HepG2 (cell line): ENCODE data around the gene MINDY2. TPM values are rescaled to one million over a fixed set of nuclear protein-coding genes. Genes with fewer than 3 reads are reported as not detected.

Experiments used
- BHLHE40 ChIP-seq: IDR thresholded peaks from 2 replicates; pipeline ENCODE4 v1.6.1; 2011; ENCODE audit warnings: low read length, improper control_type of control experiment
- CBFB ChIP-seq: sonication (generic); formaldehyde crosslinking; IDR thresholded peaks from 2 replicates; pipeline ENCODE4 v1.4.0; 2020; ENCODE audit warnings: missing genetic modification reagents
- CEBPG ChIP-seq: IDR thresholded peaks from 2 replicates; pipeline ENCODE4 v1.6.1; 2016
- CHCHD3 ChIP-seq: sonication (generic); formaldehyde crosslinking; IDR thresholded peaks from 2 replicates; pipeline ENCODE4 v1.8.0; 2022; ENCODE audit warnings: mild to moderate bottlenecking, missing genetic modification reagents, moderate library complexity
- ETV5 ChIP-seq: IDR thresholded peaks from 2 replicates; pipeline ENCODE4 v1.6.1; 2018; ENCODE audit warnings: missing biosample characterization, missing genetic modification reagents, inconsistent platforms, borderline replicate concordance
- GABPA ChIP-seq, 2 experiments: IDR thresholded peaks; 2 replicates each; pipeline ENCODE4 v1.6.1; 2011 to 2016; ENCODE audit warnings: low read depth in 2 of 2, low read length in 1 of 2, missing biosample characterization in 1 of 2, missing genetic modification characterization in 1 of 2
- HOXA7 ChIP-seq: sonication (generic); formaldehyde crosslinking; IDR thresholded peaks from 2 replicates; pipeline ENCODE4 v1.8.1; 2022; ENCODE audit warnings: mild to moderate bottlenecking, missing genetic modification reagents, moderate library complexity
- JUND ChIP-seq: sonication (generic); formaldehyde crosslinking; IDR thresholded peaks from 2 replicates; pipeline ENCODE4 v1.8.0; 2022; ENCODE audit warnings: mild to moderate bottlenecking, missing genetic modification reagents
- KLF6 ChIP-seq: IDR thresholded peaks from 2 replicates; pipeline ENCODE4 v1.8.0; 2016; ENCODE audit warnings: missing biosample characterization, missing genetic modification reagents
- REPIN1 ChIP-seq: sonication (generic); formaldehyde crosslinking; IDR thresholded peaks from 2 replicates; pipeline ENCODE4 v1.8.0; 2022; ENCODE audit warnings: missing genetic modification reagents, low read depth, mild to moderate bottlenecking, borderline replicate concordance
- REST ChIP-seq, 2 experiments: IDR thresholded peaks; 2 replicates each; pipeline ENCODE4 v1.6.1; 2011 to 2012; ENCODE audit warnings: low read length in 2 of 2, borderline replicate concordance in 1 of 2, low read depth in 1 of 2, mild to moderate bottlenecking in 1 of 2, moderate library complexity in 1 of 2
- SIN3A ChIP-seq: IDR thresholded peaks from 2 replicates; pipeline ENCODE4 v1.6.1; 2011; ENCODE audit warnings: low read depth, mild to moderate bottlenecking, control low read depth, low read length, borderline replicate concordance
- SMAD1 ChIP-seq: sonication (generic); formaldehyde crosslinking; IDR thresholded peaks from 2 replicates; pipeline ENCODE4 v1.4.0; 2020; ENCODE audit warnings: missing genetic modification reagents, low read depth, mild to moderate bottlenecking, borderline replicate concordance
- SMARCE1 ChIP-seq: fragments of 450-650 bp; IDR thresholded peaks from 2 replicates; pipeline ENCODE4 v1.6.1; 2017; ENCODE audit warnings: borderline replicate concordance
- TOPORS ChIP-seq: sonication (generic); formaldehyde crosslinking; IDR thresholded peaks from 2 replicates; pipeline ENCODE4 v1.8.0; 2023; ENCODE audit warnings: mild to moderate bottlenecking, missing genetic modification reagents
- WIZ ChIP-seq: sonication (generic); formaldehyde crosslinking; IDR thresholded peaks from 2 replicates; pipeline ENCODE4 v1.5.1; 2020; ENCODE audit warnings: mild to moderate bottlenecking, missing genetic modification reagents
- ZNF484 ChIP-seq: sonication (generic); formaldehyde crosslinking; IDR thresholded peaks from 2 replicates; pipeline ENCODE4 v1.5.1; 2020; ENCODE audit warnings: mild to moderate bottlenecking, low read depth, missing genetic modification reagents, borderline replicate concordance
- ZNF557 ChIP-seq: sonication (generic); formaldehyde crosslinking; IDR thresholded peaks from 2 replicates; pipeline ENCODE4 v1.4.0; 2020; ENCODE audit warnings: missing genetic modification reagents
- ZSCAN29 ChIP-seq: sonication (generic); formaldehyde crosslinking; conservative IDR thresholded peaks from 2 replicates; pipeline ENCODE4 v1.4.0; 2020; ENCODE audit warnings: mild to moderate bottlenecking, missing genetic modification reagents
- polyA plus RNA-seq, 8 experiments: library from polyadenylated mRNA; depleted of rRNA in 3 of 8; stranded (reverse) in 7 of 8; unstranded in 1 of 8; fragments of >200 nt; fragmentation: Illumina TruSeq in 4 of 8; extraction: Trizol in 4 of 8; gene quantifications; 2 replicates each; pipeline versions ENCODE4 v1.2.1 to v1.2.3, GENCODE V29; 2011 to 2016; ENCODE audit warnings: low read depth in 4 of 8, missing spikeins in 1 of 8, mixed read lengths in 1 of 8; ENCODE audit not compliant: insufficient read depth in 1 of 8
- total RNA-seq, 5 experiments: library from RNA; depleted of rRNA; stranded (reverse); fragments of >200 nt; fragmentation: Illumina TruSeq; extraction: Trizol; gene quantifications; 2 replicates each; pipeline ENCODE4 v1.2.3, GENCODE V29; 2016; ENCODE audit warnings: low read depth in 1 of 5
- TF ChIP-seq, protein P1 (sequence below): sonication (generic); formaldehyde crosslinking; IDR thresholded peaks from 2 replicates; pipeline ENCODE4 v1.9.0; 2021; ENCODE audit warnings: mild to moderate bottlenecking, missing genetic modification reagents

MINDY2 gene
- total and polyA plus RNA-seq, 2 of the 13 experiments (the other 11 are each of a cell fraction or from before 2014, with no cell fraction given): 7.2 to 12.6 TPM

DNA sequence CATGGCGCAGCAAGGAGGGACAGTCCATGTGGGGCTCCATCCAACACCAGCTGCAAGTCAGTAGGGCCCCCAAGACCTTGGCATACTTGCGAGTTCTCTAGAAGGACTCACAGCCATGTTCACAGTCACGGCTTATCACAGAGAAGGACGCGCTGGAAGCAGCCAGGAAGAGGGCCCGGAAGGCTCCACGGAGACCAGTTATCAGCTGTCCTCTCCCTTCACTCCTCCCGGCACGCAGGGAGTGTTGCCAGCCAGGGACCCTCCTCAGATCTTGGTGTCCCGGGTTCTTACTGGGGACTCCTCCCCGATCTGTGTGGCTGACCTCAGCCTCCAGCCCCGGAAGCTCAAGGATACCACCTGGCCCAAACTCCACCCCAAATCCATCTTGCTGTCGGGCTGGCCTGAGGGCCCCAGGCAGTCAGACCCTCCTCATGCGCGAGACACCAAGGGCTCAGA is 94.4 kb downstream of the MINDY2 start (continued):
- TF ChIP-seq ZNF484 (CRISPR knock-in tag) (no peak), SMAD1 (CRISPR knock-in tag) (no peak), REST (IDR thresholded peaks at IDR 0.05; ENCODE audit: borderline replicate concordance in 1 of 2, low read depth in 1 of 2, low read length in 2 of 2) (no peak), REPIN1 (no peak), BHLHE40 (no peak), ETV5 (peak; percentile 45), CEBPG (CRISPR knock-in tag) (no peak), CHCHD3 (CRISPR knock-in tag) (no peak), HOXA7 (CRISPR knock-in tag) (no peak), WIZ (CRISPR knock-in tag) (no peak), JUND (CRISPR knock-in tag) (no peak), ZSCAN29 (CRISPR knock-in tag) (no peak), SIN3A (0 out of 2 replicates have a peak, but pooled peaks have one; percentile 39), SMARCE1 (no peak), GABPA (IDR thresholded peaks at IDR 0.05; ENCODE audit: low read depth, low read length) (no peak), GABPA (CRISPR knock-in tag; IDR thresholded peaks at IDR 0.05; ENCODE audit: low read depth) (peak; percentile 56), TOPORS (CRISPR knock-in tag) (no peak), ZNF557 (CRISPR knock-in tag) (no peak), KLF6 (CRISPR knock-in tag) (peak; percentile 14; the same call in 1 of the 2 replicates), CBFB (no peak; the same call in 1 of the 2 replicates)
- TF ChIP-seq, protein P1, sequence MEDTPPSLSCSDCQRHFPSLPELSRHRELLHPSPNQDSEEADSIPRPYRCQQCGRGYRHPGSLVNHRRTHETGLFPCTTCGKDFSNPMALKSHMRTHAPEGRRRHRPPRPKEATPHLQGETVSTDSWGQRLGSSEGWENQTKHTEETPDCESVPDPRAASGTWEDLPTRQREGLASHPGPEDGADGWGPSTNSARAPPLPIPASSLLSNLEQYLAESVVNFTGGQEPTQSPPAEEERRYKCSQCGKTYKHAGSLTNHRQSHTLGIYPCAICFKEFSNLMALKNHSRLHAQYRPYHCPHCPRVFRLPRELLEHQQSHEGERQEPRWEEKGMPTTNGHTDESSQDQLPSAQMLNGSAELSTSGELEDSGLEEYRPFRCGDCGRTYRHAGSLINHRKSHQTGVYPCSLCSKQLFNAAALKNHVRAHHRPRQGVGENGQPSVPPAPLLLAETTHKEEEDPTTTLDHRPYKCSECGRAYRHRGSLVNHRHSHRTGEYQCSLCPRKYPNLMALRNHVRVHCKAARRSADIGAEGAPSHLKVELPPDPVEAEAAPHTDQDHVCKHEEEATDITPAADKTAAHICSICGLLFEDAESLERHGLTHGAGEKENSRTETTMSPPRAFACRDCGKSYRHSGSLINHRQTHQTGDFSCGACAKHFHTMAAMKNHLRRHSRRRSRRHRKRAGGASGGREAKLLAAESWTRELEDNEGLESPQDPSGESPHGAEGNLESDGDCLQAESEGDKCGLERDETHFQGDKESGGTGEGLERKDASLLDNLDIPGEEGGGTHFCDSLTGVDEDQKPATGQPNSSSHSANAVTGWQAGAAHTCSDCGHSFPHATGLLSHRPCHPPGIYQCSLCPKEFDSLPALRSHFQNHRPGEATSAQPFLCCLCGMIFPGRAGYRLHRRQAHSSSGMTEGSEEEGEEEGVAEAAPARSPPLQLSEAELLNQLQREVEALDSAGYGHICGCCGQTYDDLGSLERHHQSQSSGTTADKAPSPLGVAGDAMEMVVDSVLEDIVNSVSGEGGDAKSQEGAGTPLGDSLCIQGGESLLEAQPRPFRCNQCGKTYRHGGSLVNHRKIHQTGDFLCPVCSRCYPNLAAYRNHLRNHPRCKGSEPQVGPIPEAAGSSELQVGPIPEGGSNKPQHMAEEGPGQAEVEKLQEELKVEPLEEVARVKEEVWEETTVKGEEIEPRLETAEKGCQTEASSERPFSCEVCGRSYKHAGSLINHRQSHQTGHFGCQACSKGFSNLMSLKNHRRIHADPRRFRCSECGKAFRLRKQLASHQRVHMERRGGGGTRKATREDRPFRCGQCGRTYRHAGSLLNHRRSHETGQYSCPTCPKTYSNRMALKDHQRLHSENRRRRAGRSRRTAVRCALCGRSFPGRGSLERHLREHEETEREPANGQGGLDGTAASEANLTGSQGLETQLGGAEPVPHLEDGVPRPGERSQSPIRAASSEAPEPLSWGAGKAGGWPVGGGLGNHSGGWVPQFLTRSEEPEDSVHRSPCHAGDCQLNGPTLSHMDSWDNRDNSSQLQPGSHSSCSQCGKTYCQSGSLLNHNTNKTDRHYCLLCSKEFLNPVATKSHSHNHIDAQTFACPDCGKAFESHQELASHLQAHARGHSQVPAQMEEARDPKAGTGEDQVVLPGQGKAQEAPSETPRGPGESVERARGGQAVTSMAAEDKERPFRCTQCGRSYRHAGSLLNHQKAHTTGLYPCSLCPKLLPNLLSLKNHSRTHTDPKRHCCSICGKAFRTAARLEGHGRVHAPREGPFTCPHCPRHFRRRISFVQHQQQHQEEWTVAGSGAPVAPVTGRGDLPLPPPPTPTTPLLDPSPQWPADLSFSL (CRISPR knock-in tag): no peak
